Measurements from ENCODE around the gene SNORC. TPM values are rescaled to one million over a fixed set of nuclear protein-coding genes. Genes with fewer than 3 reads are reported as not detected.

The SNORC gene
- total RNA-seq, 1 donor from 2014 or later: 0.53 TPM

GRCh38 chr2:232876161-232876977 lies 6.3 kb downstream of the SNORC start:
- DNase-seq: no peak
- intact Hi-C loops (cut with DNase I): no loop called here
- H3K4me3 ChIP-seq: peak overlapping the region; percentile 46
- H3K36me3 ChIP-seq: no peaks in the 10 kb centered on the region
- H3K27me3 ChIP-seq (ENCODE audit: low read depth): peaks cover 27% of the 10 kb centered on the region
- no peak overlapping the region for H3K27ac ChIP-seq
- no peaks in the 10 kb centered on the region for H3K9me3 ChIP-seq
- peaks cover 7% of the 10 kb centered on the region for H3K4me1 ChIP-seq
- ATAC-seq: peak; percentile 37 to 57
- no peak for TF ChIP-seq CTCF (IDR thresholded peaks at IDR 0.05)

GRCh38 chr2:232876978-232877441 lies 6.9 kb downstream of the SNORC start:
- intact Hi-C loops (cut with DNase I): no loop called here
- no peak for TF ChIP-seq CTCF (IDR thresholded peaks at IDR 0.05)
- H3K4me3 ChIP-seq: peak overlapping the region; percentile 46
- H3K4me1 ChIP-seq: peaks cover 7% of the 10 kb centered on the region
- peaks cover 27% of the 10 kb centered on the region for H3K27me3 ChIP-seq (ENCODE audit: low read depth)
- DNase-seq (peak; percentile 41), ATAC-seq (no peak)
- no peaks in the 10 kb centered on the region for H3K9me3 ChIP-seq
- H3K27ac ChIP-seq: no peak overlapping the region
- H3K36me3 ChIP-seq: no peaks in the 10 kb centered on the region

- Histone ChIP-seq H3K27me3 (ENCODE audit: low read depth) (peaks cover 27% of the 10 kb centered on the region), H3K36me3 (no peaks in the 10 kb centered on the region), H3K4me3 (no peak overlapping the region), H3K9me3 (no peaks in the 10 kb centered on the region), H3K4me1 (peaks cover 7% of the 10 kb centered on the region), H3K27ac (no peak overlapping the region)
- no peak for TF ChIP-seq CTCF (IDR thresholded peaks at IDR 0.05)
- DNase-seq (peak; percentile 20), ATAC-seq (no peak)
- intact Hi-C loops (cut with DNase I): no loop called here
These were observed 8.0 kb downstream of the SNORC start for GRCh38 chr2:232877940-232878511.

GRCh38 chr2:232878855-232879617 lies 9.0 kb downstream of the SNORC start:
- DNase-seq: peak; percentile 22
- intact Hi-C loops (cut with DNase I): no loop called here
- Histone ChIP-seq H3K4me1 (peaks cover 7% of the 10 kb centered on the region), H3K27ac (no peak overlapping the region), H3K4me3 (no peak overlapping the region), H3K27me3 (ENCODE audit: low read depth) (peaks cover 27% of the 10 kb centered on the region), H3K36me3 (no peaks in the 10 kb centered on the region), H3K9me3 (no peaks in the 10 kb centered on the region)
- no peak for TF ChIP-seq CTCF (IDR thresholded peaks at IDR 0.05)
- ATAC-seq: no peak

GRCh38 chr2:232879618-232880494 lies 9.8 kb downstream of the SNORC start:
- DNase-seq: peak; percentile 33

More at GRCh38 chr2:232879618-232880494, 9.8 kb downstream of the SNORC start:
- intact Hi-C loops (cut with DNase I): no loop called here
- Histone ChIP-seq H3K9me3 (no peaks in the 10 kb centered on the region), H3K4me1 (peaks cover 7% of the 10 kb centered on the region), H3K27me3 (ENCODE audit: low read depth) (peaks cover 26% of the 10 kb centered on the region), H3K27ac (no peak overlapping the region), H3K36me3 (no peaks in the 10 kb centered on the region), H3K4me3 (no peak overlapping the region)
- ATAC-seq: no peak
- no peak for TF ChIP-seq CTCF (IDR thresholded peaks at IDR 0.05)
